Gastrocnemius medialis (tissue), 4 donors: ENCODE data around the gene MPZ. TPM values are rescaled to one million over a fixed set of nuclear protein-coding genes. Genes with fewer than 3 reads are reported as not detected.

Experiments
- ATAC-seq, 2 donors: fragments of 150-250 bp; one replicate each; pipeline ENCODE4 v1.9.1; 2016
- DNase-seq, 2 donors: peaks; one replicate each; pipeline ENCODE4 v3.0.0-alpha.2; 2019
- H3K27ac ChIP-seq, 4 donors: fragments of 200-600 bp; sonication (generic); 1 replicate in 1 of 4; 2 replicates in 3 of 4; pipeline ENCODE4 v1.5.1; 2016 to 2018; ENCODE audit warnings: mild to moderate bottlenecking in 2 of 4, moderate library complexity in 1 of 4
- H3K27me3 ChIP-seq, 3 donors: fragments of 200-600 bp; sonication (generic) in 2 of 3; 1 replicate in 1 of 3; 2 replicates in 2 of 3; pipeline versions ENCODE4 v1.5.1 to v1.6.0; 2016 to 2019; ENCODE audit warnings: mild to moderate bottlenecking in 1 of 3, moderate library complexity in 1 of 3
- H3K36me3 ChIP-seq, 2 donors: fragments of 200-600 bp; sonication (generic) in 1 of 2; one replicate each; pipeline ENCODE4 v1.5.1; 2017 to 2018
- H3K4me1 ChIP-seq, 2 donors: fragments of 200-600 bp; sonication (generic) in 1 of 2; one replicate each; pipeline ENCODE4 v1.5.1; 2016 to 2017; ENCODE audit warnings: mild to moderate bottlenecking in 2 of 2
- H3K4me3 ChIP-seq, 4 donors: fragments of 200-600 bp; sonication (generic) in 3 of 4; 1 replicate in 1 of 4; 2 replicates in 3 of 4; pipeline ENCODE4 v1.5.1; 2016 to 2019; ENCODE audit warnings: mild to moderate bottlenecking in 2 of 4
- H3K9me3 ChIP-seq, 3 donors: fragments of 200-600 bp; sonication (generic) in 2 of 3; 1 replicate in 1 of 3; 2 replicates in 2 of 3; pipeline ENCODE4 v1.5.1; 2016 to 2019
- POLR2A ChIP-seq, 2 donors: fragments of 450-650 bp; IDR thresholded peaks; one replicate each; pipeline ENCODE4 v1.6.1; 2017; ENCODE audit warnings: antibody characterized with exemption in 2 of 2, mild to moderate bottlenecking in 2 of 2, moderate library complexity in 2 of 2
- in situ Hi-C, 4 donors: fragments of 200-750 bp; cut with MboI; loops; one replicate each; pipeline versions ENCODE4 v1.15.0 to v1.8.0; 2017; ENCODE audit warnings: low sequenced_read_pairs in 4 of 4
- intact Hi-C: fragments of 100-400 bp; cut with DNase I; formaldehyde crosslinking; loops from one replicate; pipeline ENCODE4 v1.15.1; 2023; ENCODE audit warnings: low total_unique reads
- total RNA-seq, 4 donors: library from RNA; depleted of rRNA; stranded (reverse); fragments of >200 nt; gene quantifications; one replicate each; pipeline versions ENCODE4 v1.1.0 to v1.2.3, GENCODE V29; 2016
- TF ChIP-seq, protein P1 (sequence below), 5 experiments: fragments of 450-650 bp in 3 of 5; fragments of 200-600 bp in 2 of 5; sonication (generic) in 2 of 5; IDR thresholded peaks in 4 of 5; conservative IDR thresholded peaks in 1 of 5; 1 replicate in 4 of 5; 2 replicates in 1 of 5; pipeline ENCODE4 v1.5.1; 2016 to 2019; ENCODE audit warnings: antibody characterized with exemption in 5 of 5, mild to moderate bottlenecking in 3 of 5, moderate library complexity in 3 of 5

MPZ gene
- total RNA-seq, 4 donors from 2014 or later = 0.61 to 3.4 (median 2.1) TPM

DNA sequence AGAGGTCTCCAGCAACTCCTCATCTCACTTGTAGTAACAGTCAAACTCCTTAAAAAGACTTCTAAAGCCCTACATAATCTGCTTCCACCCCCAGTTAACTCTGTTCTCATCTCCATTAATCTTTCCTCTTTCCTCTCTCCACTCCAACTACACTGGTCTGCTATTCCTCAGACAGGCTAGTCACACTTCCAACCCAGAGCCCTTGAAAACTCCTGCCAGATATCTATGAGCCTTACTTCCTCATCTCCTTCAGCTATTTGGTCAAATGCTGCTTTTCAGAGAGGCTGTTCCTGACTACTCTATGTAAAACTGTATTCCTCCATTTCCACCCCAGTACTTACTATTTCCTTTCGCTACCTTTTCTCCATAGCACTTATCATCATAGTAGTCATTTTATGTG lies 26.8 kb downstream of the MPZ start:
- intact Hi-C loops (no loop called here), in situ Hi-C loops (no loop called here)
- no peaks in the 10 kb centered on the region for H3K4me1 ChIP-seq
- ATAC-seq (no peak), DNase-seq (no peak)
- no peak overlapping the region for H3K27ac ChIP-seq
- H3K9me3 ChIP-seq = no peaks in the 10 kb centered on the region
- H3K27me3 ChIP-seq = no peaks in the 10 kb centered on the region
- H3K4me3 ChIP-seq = no peak overlapping the region
- H3K36me3 ChIP-seq = no peaks in the 10 kb centered on the region
- TF ChIP-seq POLR2A (IDR thresholded peaks at IDR 0.05) = no peak
- TF ChIP-seq, protein P1, sequence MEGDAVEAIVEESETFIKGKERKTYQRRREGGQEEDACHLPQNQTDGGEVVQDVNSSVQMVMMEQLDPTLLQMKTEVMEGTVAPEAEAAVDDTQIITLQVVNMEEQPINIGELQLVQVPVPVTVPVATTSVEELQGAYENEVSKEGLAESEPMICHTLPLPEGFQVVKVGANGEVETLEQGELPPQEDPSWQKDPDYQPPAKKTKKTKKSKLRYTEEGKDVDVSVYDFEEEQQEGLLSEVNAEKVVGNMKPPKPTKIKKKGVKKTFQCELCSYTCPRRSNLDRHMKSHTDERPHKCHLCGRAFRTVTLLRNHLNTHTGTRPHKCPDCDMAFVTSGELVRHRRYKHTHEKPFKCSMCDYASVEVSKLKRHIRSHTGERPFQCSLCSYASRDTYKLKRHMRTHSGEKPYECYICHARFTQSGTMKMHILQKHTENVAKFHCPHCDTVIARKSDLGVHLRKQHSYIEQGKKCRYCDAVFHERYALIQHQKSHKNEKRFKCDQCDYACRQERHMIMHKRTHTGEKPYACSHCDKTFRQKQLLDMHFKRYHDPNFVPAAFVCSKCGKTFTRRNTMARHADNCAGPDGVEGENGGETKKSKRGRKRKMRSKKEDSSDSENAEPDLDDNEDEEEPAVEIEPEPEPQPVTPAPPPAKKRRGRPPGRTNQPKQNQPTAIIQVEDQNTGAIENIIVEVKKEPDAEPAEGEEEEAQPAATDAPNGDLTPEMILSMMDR (IDR thresholded peaks at IDR 0.05 in 4 of 5, conservative IDR thresholded peaks at IDR 0.05 in 1 of 5) = no peak

- intact Hi-C loops = no loop called here
- in situ Hi-C loops = no loop called here
- Histone ChIP-seq H3K27me3 (peaks cover 0 to 11% (median 3%) of the 10 kb centered on the region in 3 donors), H3K9me3 (no peaks in the 10 kb centered on the region), H3K36me3 (no peaks in the 10 kb centered on the region), H3K4me3 (no peak overlapping the region), H3K4me1 (no peaks in the 10 kb centered on the region), H3K27ac (no peak overlapping the region)
- no peak for TF ChIP-seq POLR2A (IDR thresholded peaks at IDR 0.05)
- TF ChIP-seq, protein P1 (IDR thresholded peaks at IDR 0.05 in 4 of 5, conservative IDR thresholded peaks at IDR 0.05 in 1 of 5) = no peak
- DNase-seq (no peak), ATAC-seq (no peak)
These were observed 34.9 kb downstream of the MPZ start for GRCh38 chr1:161274874-161275273.

GRCh38 chr1:161273402-161273801 lies 36.4 kb downstream of the MPZ start:
- Histone ChIP-seq H3K9me3 (no peaks in the 10 kb centered on the region), H3K27ac (no peak overlapping the region), H3K4me1 (no peaks in the 10 kb centered on the region), H3K36me3 (no peaks in the 10 kb centered on the region), H3K4me3 (no peak overlapping the region), H3K27me3 (peaks cover 0 to 11% (median 3%) of the 10 kb centered on the region in 3 donors)
- DNase-seq (no peak), ATAC-seq (no peak)
- in situ Hi-C loops (no loop called here), intact Hi-C loops (no loop called here)
- TF ChIP-seq, protein P1 (IDR thresholded peaks at IDR 0.05 in 4 of 5, conservative IDR thresholded peaks at IDR 0.05 in 1 of 5) = no peak
- no peak for TF ChIP-seq POLR2A (IDR thresholded peaks at IDR 0.05)

- Histone ChIP-seq H3K27ac (no peak overlapping the region), H3K4me3 (no peak overlapping the region), H3K9me3 (no peaks in the 10 kb centered on the region), H3K36me3 (no peaks in the 10 kb centered on the region), H3K4me1 (no peaks in the 10 kb centered on the region), H3K27me3 (peaks cover 0 to 7% (median 3%) of the 10 kb centered on the region in 3 donors)
- no peak for TF ChIP-seq POLR2A (IDR thresholded peaks at IDR 0.05)
- TF ChIP-seq, protein P1 (IDR thresholded peaks at IDR 0.05 in 4 of 5, conservative IDR thresholded peaks at IDR 0.05 in 1 of 5) = no peak
- no peak for DNase-seq
- ATAC-seq = no peak
- intact Hi-C loops = no loop called here
- in situ Hi-C loops = no loop called here
These were observed 42.4 kb downstream of the MPZ start for GRCh38 chr1:161267321-161267720.

DNA sequence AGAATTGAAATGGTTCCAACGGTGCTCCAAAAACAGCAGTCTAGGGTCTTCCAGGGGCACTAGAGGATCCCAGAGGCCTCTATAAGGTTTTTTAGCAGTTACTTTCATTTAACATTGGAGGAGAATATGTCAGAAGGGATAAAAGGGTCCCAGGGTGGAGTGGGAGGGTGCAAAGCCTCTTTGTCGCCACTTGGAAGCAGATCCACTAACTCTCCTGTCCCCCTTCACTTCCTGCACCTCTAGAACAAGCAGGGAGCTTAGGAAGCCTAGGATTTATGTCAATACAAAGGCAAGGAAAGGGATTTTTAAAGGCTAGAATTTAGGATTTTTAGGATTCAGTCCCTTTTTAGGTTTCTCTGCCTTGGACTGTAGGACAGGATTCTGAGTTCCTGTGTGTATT lies 42.9 kb downstream of the MPZ start:
- intact Hi-C loops (no loop called here), in situ Hi-C loops (no loop called here)
- Histone ChIP-seq H3K36me3 (no peaks in the 10 kb centered on the region), H3K27ac (no peak overlapping the region), H3K4me3 (no peak overlapping the region), H3K4me1 (no peaks in the 10 kb centered on the region), H3K27me3 (peaks cover under 1 to 7% (median 3%) of the 10 kb centered on the region in 3 donors), H3K9me3 (no peaks in the 10 kb centered on the region)
- TF ChIP-seq, protein P1 (IDR thresholded peaks at IDR 0.05 in 4 of 5, conservative IDR thresholded peaks at IDR 0.05 in 1 of 5) = no peak
- TF ChIP-seq POLR2A (IDR thresholded peaks at IDR 0.05) = no peak
- no peak for ATAC-seq
- no peak for DNase-seq
